GM18867 (cell line): Measurements from ENCODE around the gene SPOP.
"Not testable (repeated sequence)": the region's sequence is repeated elsewhere in the genome, so short reads cannot be mapped to it uniquely, and the experiment has no call there.

Source experiments
- ATAC-seq: cut with Tn5 transposase; IDR thresholded peaks from one replicate; pipeline ENCODE4 v1.9.1; 2021; ENCODE audit warnings: mild to moderate bottlenecking, moderate library complexity; ENCODE audit not compliant: unreplicated experiment

SPOP gene

GRCh38 chr17:49677933-49678847 lies at the start of gene SPOP:
TSS of gene SPOP (minus strand) at chr17:49678097. CDS start at chr17:49622810, 55,287 bp downstream.
- peak; percentile 80 for ATAC-seq

DNA sequence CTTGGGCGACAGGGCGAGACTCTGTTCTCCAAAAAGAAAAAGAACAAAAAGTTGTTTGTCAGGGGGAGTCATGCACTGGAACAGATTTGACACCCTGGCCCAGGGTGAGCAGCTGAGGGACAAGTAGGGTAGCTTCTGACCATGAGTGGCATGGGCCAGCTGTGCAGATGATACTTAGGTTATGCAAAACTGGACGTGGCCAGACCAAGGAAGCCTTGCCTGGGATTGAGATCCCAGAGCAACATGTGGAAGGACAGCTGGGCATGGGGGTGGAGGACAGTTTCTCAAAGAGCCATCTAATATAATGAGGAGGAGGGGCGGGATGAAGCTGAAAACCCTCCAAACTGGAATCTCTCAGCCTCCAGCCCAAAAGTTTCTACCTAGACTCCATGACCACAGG lies 49.5 kb upstream of the SPOP start:
- ATAC-seq, result no peak

- ATAC-seq, result no peak
Measured at GRCh38 chr17:49725452-49726130, 47.7 kb upstream of the SPOP start.

GRCh38 chr17:49724552-49724951 lies 46.7 kb upstream of the SPOP start:
- ATAC-seq, result not testable (repeated sequence)

- ATAC-seq, result no peak
Measured at GRCh38 chr17:49723423-49723822, 45.5 kb upstream of the SPOP start.

DNA sequence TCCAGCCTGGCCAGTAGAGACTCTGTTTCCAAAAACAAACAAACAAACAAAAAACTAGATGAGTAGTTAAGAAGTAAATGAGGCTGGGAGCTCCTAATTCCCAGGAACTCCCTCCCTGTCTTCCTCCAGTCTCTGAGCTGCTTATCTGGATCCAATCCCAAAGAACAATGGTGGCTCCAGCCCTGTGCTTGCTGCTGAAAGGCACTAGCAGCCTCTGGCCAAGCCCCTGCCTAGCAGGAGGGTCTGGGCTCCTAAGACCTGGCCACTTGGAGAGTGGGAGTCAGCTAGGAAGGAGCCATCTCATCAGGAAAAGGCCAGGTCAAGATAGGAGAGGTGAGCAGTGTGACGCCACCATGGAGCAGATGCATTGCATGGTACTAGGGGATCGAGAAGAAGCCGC lies 44.2 kb upstream of the SPOP start:
- ATAC-seq, result no peak

GRCh38 chr17:49717371-49717861 lies 39.5 kb upstream of the SPOP start:
- ATAC-seq, result no peak

- no peak for ATAC-seq
Measured at GRCh38 chr17:49716668-49717364, 38.9 kb upstream of the SPOP start.

- ATAC-seq, result no peak
Measured at GRCh38 chr17:49715717-49716279, 37.9 kb upstream of the SPOP start.

GRCh38 chr17:49715216-49715615 lies 37.3 kb upstream of the SPOP start:
- ATAC-seq, result no peak

DNA sequence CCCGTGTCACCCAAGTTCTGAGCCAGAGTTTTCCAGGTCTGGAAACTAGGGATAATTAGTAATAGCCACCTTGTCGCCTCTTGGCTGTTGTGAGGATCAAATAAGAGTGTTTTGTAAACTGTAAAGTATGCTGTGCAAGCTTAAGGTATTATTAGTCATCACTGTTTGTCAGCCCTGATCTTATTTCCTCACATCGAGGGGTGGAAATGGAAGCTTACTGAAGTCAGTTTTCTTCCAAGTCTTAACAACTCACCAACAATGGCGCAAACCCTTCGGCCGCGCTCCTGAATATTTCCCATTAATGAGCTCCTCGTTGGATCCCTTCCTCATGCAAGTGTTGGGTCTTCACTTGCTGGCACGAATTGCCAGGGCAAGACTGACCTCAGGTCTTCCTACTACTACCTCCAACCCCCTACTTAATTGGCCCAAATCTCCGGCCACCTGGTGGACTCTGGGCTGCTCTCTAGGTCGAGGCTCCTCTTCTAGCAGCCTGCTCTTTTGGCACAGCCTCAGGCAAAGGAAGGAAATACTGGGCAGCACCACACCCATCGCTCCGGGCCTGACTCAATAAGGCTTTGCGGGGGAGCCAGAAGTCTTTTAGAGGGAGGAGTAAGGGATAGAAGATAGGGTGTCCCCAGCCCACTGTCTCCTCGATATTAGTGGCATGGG lies 30.8 kb upstream of the SPOP start:
- ATAC-seq, result no peak

DNA sequence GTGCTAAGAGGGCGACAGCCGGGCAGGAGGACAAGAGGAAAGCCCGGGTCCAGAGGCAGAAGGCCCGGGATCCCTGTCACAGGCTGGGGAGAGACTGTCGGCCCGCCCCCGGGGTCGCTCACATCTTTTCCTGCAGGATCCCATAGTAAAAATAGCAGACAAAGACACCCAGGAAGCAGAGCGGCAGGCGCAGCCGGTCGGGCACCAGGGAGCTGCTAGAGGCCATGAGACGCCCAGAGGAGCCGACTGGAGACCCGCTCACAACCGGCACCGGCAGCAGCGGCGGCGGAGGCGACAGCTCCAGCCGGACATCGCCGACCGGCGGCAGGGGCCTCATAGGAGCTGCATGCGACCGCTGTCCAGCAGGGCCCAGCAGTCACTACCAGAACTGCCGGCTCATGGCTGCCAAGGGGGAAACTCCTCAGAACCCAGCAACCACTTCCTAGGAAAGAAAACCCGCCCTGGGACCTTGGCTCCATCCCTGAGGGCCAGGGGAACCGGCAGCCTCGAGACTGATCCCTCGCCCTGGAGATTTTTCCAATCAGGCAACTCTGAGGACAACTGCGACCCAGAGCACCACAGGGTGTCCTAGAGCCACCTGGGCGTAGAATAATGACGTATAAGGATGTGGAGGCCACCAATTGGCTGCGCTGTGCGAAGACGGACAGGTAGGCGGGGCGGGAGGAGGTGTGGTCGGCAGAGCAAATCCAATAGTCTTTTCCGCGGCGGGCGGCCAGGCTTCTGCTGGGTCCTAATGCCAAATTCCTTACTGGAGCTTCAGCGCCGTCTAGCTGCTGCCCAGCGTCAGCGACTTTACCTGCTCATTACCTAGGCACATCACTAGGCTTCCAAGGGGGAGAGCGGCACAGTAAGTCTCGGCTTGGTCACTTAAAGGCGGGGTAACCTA lies 30.0 kb upstream of the SPOP start, which contains the start of gene SLC35B1:
TSS of gene SLC35B1 (minus strand) at position 357 of the 907 bp plus-strand sequence. CDS start at position 226, 131 bp downstream.
- peak; percentile 87 for ATAC-seq

GRCh38 chr17:49707246-49707607 lies 29.3 kb upstream of the SPOP start:
- no peak for ATAC-seq

- no peak for ATAC-seq
Measured at GRCh38 chr17:49705254-49705653, 27.4 kb upstream of the SPOP start.

DNA sequence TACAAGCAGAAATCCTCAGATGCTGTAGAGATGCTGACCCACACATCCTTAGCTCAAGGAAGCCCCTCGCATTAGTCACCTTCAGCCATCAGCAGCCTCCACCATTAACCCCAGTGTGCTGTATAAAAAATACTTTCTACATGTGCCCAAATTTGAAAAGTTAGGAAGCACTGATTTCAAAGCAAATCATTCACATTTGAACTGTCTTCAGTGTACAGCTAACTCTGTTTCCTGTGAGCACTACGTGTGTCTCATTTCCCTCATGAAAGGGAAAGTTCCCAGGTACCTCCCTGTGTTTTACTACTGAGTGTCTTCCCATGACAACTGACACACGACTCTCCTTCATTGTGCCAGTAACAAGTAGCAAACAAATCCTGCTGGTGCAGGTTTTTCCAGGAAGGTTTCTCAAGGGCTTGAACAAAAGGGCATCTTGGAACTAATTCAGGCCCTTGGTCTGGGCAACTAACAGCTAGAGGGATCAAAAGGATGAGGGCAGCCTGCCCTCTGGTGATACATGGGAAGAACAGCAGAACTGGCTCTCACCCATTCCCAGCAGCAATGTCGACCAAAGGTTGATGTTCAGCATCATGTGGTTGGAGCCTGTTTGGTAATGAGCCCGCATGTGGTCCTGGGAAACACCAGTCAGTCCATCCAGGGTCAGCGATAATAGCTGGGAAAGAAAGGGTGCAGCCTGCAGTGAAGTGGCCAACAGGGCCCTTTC lies 25.8 kb upstream of the SPOP start:
- no peak for ATAC-seq

DNA sequence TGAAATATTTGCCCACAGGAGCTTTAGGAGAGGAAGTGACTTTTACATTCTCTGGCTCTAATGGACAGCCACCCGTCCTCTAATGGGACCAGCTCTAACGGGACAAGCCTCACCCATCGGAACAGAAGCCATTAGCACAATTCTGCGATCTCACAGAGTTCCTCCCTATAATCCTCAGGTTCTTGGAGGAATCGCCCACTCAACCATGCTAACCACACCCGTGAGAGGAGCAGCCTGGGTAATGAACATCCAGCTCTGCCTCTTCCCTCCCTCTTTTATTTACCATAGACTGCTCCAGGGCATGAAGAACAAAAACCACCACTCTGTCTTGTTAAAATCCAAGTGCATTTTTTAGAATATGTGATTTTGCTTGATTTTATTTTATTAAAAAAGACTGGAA lies 23.1 kb upstream of the SPOP start:
- no peak for ATAC-seq

DNA sequence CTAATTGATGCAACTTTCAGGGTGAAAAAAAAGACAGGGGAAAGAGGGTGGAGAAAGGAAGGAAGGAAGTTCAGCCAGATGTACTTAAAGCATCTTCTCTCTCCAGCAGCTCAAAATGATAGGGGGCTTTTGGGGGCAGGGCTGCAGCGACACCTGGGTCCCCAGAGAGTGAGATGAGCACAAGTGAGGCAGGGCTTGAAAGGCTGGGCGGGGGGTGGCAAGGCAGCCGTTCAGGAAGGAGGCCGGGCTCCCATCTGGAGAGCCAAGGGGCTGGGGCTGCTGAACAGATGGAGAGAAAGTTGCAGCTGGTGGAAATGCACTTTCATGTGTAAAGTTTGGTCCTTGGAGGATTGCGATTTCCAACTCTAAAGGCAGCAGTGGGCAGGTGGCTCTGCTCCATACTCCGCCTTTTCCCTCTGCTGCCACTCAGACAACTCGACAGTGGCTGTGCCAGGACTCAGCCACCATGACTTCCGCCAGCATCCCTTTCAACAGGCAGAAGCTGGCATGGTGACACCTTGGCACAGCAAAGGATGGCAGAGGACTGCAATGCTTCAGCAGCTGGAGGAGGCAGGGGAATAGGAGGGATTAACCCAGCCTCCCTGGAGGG lies 22.2 kb upstream of the SPOP start:
- no peak for ATAC-seq

- no peak for ATAC-seq
Measured at GRCh38 chr17:49698005-49698404, 20.1 kb upstream of the SPOP start.
